D721Med (cell line): ENCODE results near the gene CSTA.

Experiments
- DNase-seq: peaks from one replicate; pipeline ENCODE4 v3.0.0; 2011; ENCODE audit warnings: low spot score; ENCODE audit not compliant: insufficient read length
- FAIRE-seq: peaks from 2 replicates; lab custom pipeline; 2011; peaks lifted over from hg19 to GRCh38; lab: Jason Lieb, UNC
- TF ChIP-seq, protein P1 (sequence below): IDR thresholded peaks from 2 replicates; pipeline ENCODE4 v1.5.1; 2012; ENCODE audit warnings: mild to moderate bottlenecking, control low read depth; ENCODE audit not compliant: insufficient read depth; ENCODE audit errors: missing control alignments

CSTA gene, protein sequence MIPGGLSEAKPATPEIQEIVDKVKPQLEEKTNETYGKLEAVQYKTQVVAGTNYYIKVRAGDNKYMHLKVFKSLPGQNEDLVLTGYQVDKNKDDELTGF

DNA sequence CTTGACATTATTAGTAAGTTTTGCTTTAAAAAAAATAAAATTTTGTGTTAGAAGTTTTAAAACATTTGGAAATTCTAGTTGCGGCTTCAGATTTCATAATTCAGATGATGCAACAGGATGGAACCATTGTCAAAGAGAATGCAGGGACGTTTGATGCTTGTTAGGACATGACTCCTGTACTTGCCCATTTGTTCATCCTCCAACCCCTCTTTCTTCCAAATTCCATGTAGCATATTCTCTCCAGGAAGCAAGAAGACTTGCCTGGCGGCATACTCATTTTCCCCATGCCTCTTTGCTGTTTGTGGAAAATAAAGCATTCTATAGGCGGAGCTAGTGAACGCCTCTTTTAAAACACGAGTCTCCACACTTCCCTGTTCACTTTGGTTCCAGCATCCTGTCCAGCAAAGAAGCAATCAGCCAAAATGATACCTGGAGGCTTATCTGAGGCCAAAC, at the start of gene CSTA:
Gene CSTA, plus strand, starts transcription at position 378 of the 453 bp plus-strand sequence. Its CDS starts 45 bp downstream, at position 423.
- TF ChIP-seq, protein P1, sequence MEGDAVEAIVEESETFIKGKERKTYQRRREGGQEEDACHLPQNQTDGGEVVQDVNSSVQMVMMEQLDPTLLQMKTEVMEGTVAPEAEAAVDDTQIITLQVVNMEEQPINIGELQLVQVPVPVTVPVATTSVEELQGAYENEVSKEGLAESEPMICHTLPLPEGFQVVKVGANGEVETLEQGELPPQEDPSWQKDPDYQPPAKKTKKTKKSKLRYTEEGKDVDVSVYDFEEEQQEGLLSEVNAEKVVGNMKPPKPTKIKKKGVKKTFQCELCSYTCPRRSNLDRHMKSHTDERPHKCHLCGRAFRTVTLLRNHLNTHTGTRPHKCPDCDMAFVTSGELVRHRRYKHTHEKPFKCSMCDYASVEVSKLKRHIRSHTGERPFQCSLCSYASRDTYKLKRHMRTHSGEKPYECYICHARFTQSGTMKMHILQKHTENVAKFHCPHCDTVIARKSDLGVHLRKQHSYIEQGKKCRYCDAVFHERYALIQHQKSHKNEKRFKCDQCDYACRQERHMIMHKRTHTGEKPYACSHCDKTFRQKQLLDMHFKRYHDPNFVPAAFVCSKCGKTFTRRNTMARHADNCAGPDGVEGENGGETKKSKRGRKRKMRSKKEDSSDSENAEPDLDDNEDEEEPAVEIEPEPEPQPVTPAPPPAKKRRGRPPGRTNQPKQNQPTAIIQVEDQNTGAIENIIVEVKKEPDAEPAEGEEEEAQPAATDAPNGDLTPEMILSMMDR, result no peak
- no peak for FAIRE-seq
- DNase-seq, result no peak

DNA sequence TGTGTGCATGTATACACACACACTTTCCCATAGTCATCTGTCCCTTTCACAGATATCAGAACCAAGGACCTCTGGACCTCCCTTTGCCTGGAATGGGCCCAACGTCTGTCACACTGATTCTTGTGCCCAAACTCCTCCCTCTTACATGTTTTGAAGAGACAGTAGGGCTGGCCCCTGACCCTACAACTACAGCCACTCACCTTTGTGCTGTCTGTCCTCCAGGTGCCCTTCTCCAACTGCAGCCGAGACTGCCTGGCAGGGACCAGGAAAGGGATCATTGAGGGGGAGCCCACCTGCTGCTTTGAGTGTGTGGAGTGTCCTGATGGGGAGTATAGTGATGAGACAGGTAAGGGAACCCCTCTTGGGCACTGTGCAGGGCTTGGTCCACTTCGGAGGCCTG, 43.2 kb upstream of the CSTA start:
- DNase-seq (no peak), FAIRE-seq (no peak)
- TF ChIP-seq, protein P1, result no peak

DNA sequence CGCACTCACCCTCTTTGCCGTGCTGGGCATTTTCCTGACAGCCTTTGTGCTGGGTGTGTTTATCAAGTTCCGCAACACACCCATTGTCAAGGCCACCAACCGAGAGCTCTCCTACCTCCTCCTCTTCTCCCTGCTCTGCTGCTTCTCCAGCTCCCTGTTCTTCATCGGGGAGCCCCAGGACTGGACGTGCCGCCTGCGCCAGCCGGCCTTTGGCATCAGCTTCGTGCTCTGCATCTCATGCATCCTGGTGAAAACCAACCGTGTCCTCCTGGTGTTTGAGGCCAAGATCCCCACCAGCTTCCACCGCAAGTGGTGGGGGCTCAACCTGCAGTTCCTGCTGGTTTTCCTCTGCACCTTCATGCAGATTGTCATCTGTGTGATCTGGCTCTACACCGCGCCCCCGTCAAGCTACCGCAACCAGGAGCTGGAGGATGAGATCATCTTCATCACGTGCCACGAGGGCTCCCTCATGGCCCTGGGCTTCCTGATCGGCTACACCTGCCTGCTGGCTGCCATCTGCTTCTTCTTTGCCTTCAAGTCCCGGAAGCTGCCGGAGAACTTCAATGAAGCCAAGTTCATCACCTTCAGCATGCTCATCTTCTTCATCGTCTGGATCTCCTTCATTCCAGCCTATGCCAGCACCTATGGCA, 41.1 kb upstream of the CSTA start:
- DNase-seq (no peak), FAIRE-seq (no peak)
- TF ChIP-seq, protein P1, result no peak

DNA sequence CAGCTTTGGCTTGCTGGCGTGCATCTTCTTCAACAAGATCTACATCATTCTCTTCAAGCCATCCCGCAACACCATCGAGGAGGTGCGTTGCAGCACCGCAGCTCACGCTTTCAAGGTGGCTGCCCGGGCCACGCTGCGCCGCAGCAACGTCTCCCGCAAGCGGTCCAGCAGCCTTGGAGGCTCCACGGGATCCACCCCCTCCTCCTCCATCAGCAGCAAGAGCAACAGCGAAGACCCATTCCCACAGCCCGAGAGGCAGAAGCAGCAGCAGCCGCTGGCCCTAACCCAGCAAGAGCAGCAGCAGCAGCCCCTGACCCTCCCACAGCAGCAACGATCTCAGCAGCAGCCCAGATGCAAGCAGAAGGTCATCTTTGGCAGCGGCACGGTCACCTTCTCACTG, 40.6 kb upstream of the CSTA start:
- DNase-seq, result no peak
- TF ChIP-seq, protein P1, result no peak
- no peak for FAIRE-seq

DNA sequence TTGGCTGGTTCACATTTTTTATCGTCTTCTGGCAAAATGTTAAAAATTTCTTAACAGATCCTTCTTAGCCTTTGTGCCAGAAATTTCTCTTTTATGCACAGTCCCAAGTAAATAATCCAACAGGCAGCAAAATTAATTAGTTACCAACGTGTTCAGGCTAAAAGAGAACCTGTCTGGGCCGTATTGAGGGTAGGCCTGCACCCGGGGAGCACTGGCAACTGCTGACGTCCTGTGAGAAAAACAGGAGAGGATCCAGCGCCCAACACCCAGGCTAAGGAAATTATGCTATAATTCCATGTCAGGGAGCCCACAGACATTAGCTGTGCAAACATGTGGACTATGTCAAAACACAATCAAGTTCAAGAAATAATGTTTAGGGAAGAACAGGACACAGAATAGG, 30.7 kb upstream of the CSTA start:
- TF ChIP-seq, protein P1, result no peak
- FAIRE-seq (no peak), DNase-seq (no peak)

DNA sequence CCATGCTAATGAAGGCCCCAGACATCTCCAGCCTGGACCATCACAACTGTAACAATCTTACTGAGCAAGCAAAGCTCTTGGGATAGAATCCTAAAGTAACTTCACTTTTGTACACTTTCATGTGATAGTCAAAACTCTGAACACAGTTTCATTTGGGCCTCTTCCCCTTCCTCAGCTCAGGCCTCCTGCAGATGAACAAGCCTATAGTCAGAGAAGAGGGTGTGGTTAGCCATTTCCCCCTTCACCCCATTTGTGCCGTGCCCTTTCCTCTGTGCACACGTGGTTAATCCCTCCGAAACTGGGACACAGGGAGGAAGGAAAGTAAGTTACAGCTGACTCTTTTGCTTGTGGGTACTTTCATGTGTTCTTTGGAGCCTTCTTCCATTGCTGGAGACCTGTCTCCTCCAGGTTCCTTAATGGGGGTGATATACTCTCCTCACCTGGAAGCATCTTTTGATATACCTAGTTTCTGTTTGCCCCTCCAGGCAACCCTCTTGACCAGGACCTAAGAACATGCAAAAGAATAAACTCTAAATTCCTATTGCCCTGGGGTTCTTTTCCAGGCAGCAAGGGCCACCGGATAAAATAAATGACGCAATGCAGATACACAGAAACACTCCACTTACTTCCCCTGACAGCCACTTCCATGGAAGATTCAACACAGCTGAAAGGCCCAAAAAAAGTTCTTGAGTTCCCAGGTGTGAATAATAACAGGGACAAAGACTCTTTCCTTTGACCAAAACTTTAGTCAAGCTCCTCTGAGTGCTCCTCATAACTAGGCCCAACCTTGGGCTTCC, 29.6 kb upstream of the CSTA start:
- no peak for DNase-seq
- TF ChIP-seq, protein P1, result no peak
- no peak for FAIRE-seq

DNA sequence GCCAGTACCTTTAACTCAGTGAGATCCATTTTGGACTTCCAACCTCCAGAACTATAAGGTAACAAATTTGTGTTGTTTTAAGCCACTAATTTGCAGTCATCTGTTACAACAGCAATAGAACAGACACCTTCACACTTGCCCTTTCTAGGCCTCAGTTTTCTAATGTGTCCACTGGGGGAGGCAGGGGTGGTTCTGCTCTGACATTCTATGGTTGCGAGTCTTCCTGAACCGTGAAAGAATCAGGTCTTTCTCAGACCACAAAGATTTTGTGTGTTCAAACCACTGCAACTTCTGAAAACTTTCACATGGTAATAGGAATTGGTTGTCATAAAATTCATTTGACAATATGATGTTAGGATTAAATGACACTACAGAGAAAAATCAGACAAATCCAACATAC, 26.8 kb upstream of the CSTA start:
- no peak for DNase-seq
- TF ChIP-seq, protein P1, result no peak
- no peak for FAIRE-seq
